Retinal pigment epithelial cell (primary cell): ENCODE measurements around the gene PRSS36.

Source experiments
- DNase-seq: peaks from one replicate; pipeline ENCODE4 v3.0.0-alpha.2; 2010; ENCODE audit warnings: low read depth
- H3K4me3 ChIP-seq: 2 replicates; pipeline ENCODE4 v1.5.1; 2011; ENCODE audit warnings: mild to moderate bottlenecking, low read length, control low read depth, moderate library complexity
- CTCF ChIP-seq: conservative IDR thresholded peaks from 2 replicates; pipeline ENCODE4 v1.5.1; 2011; ENCODE audit warnings: low read depth, low read length, control low read depth, inconsistent platforms

The PRSS36 gene

GRCh38 chr16:31099860-31100638 lies 49.8 kb downstream of the PRSS36 start:
- TF ChIP-seq CTCF: no peak
- DNase-seq: no peak
- no peak overlapping the region for H3K4me3 ChIP-seq

DNA sequence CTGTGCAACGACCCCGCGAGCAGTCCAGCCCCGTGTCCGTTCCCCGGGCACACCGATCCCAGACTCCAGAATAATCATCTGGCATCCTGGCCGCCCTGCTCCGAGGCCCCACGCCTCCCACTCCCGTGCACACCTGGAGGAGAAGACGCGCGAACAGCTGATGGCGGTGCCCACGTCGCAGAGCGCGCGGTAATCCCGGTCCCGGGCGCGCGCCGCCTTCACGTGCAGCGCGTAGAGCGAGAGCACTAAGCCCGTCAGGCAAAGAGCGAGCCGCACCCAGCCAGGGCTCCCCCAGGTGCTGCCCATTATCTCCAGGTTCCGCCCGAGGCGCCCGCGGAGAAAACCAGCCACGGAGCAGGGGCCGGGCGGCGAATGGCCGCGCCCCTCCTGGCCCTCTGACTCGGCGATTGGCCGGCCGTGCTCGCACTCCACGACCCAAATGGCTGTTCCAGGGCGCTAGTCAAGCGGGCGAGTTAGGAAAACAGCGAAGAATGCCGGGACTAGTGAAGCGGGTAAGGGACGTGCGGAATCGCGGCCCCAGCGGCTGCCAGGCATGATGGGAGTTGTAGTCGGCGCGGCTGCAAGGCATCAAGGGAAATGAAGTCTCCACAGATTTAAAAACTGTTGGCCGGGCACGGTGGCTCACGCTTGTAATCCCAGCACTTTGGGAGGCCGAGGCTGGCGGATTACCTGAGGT lies 55.3 kb downstream of the PRSS36 start, which contains the start of gene VKORC1:
TSS of gene VKORC1 (minus strand) at position 374 of the 697 bp plus-strand sequence. CDS start at position 306, 68 bp downstream.
- H3K4me3 ChIP-seq: peak within 1 kb of the TSS; percentile 89
- TF ChIP-seq CTCF: no peak
- peak; percentile 93 for DNase-seq

- TF ChIP-seq CTCF: no peak
- DNase-seq: no peak
- H3K4me3 ChIP-seq: peak overlapping the region; percentile 89
These were observed 55.8 kb downstream of the PRSS36 start for GRCh38 chr16:31094088-31094423.

GRCh38 chr16:31093132-31093703 lies 56.6 kb downstream of the PRSS36 start:
- DNase-seq: no peak
- no peak for TF ChIP-seq CTCF
- peak overlapping the region; percentile 89 for H3K4me3 ChIP-seq

DNA sequence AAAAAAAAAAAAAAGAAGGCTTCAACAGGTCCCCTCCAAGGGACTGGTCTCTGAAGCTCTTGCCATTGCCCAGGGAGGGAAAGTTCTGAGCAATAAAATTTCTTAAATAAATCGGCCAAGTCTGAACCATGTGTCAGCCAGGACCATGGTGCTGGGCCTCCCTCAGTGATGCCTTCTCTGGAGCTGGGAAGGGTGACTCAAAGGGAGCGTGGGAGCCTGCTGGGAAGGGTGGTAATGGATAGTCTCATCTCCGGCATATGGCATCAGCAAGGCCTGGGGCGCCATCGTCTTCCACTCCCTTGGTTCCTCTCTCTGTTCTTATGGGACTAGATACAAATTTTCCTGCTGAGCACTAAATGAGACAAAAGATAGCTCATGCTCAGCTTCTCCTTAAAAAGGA lies 57.5 kb downstream of the PRSS36 start:
- H3K4me3 ChIP-seq: no peak overlapping the region
- no peak for TF ChIP-seq CTCF
- DNase-seq: no peak

DNA sequence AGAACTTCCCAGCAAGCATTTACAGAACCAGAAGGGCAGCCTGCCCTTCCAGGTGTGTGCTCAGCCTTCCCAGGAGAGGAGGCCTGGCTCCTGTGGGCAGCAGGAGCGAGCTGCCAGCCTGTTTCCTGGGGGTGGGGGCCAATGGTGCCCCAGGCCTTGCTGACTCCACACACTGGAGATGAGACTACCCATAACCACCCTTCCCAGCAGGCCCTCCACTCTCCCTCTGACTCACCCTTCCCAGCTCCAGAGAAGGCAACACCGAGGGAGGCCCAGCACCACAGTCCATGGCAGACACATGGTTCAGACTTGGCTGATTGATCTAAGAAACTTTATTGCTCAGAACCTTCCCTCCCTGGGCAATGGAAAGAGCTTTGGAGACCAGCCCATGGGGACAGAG lies 59.3 kb downstream of the PRSS36 start:
- H3K4me3 ChIP-seq: no peak overlapping the region
- no peak for TF ChIP-seq CTCF

More for the DNA sequence above, 59.3 kb downstream of the PRSS36 start:
- DNase-seq: no peak
